Measurements from ENCODE around the gene MORC2.

The MORC2 gene

DNA sequence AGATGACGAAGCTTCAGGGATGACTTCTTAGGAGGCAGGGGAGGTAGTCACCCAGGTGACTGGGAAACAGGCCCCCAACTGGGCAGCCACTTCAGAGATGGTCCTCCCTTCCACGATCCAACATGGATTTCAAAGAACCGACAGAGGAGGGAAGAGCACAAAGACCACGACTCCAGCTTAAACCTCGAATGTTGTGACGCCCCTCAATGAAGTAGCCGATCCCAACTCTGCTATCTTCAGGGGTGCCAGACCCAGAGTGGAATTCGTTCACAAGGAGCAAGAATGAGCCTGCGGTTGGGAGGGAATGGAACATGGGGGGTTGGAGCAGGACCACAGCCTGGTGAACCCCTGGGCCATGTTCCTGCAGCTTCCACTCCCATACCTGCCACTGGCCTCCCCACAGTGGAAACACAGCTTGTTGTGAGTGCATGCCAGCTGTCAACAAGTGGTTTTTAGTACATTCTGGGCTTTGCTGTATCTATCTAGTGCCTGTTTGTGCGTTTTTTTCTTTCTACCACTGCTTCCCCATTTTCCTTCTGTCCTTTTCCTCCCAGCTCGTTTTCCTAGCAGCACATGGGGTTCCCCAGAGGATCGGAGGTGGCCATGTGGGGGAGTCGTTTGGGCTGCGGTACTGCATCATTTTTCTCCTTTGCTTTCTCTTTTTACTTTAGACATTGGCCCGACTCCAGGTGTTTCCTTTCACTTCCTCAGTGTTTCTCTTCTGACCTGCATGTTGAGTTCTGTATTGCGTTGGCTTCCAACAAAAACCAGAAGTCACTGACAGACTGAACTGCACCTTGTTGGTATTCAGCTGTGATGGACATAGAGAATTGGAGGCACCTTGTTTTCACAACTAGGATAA, 65.8 kb downstream of the MORC2 start:
- TF ChIP-seq POLR2AphosphoS5 (IDR thresholded peaks at IDR 0.05; ENCODE audit: low read depth, low read length), result no peak
- TF ChIP-seq, protein P1, sequence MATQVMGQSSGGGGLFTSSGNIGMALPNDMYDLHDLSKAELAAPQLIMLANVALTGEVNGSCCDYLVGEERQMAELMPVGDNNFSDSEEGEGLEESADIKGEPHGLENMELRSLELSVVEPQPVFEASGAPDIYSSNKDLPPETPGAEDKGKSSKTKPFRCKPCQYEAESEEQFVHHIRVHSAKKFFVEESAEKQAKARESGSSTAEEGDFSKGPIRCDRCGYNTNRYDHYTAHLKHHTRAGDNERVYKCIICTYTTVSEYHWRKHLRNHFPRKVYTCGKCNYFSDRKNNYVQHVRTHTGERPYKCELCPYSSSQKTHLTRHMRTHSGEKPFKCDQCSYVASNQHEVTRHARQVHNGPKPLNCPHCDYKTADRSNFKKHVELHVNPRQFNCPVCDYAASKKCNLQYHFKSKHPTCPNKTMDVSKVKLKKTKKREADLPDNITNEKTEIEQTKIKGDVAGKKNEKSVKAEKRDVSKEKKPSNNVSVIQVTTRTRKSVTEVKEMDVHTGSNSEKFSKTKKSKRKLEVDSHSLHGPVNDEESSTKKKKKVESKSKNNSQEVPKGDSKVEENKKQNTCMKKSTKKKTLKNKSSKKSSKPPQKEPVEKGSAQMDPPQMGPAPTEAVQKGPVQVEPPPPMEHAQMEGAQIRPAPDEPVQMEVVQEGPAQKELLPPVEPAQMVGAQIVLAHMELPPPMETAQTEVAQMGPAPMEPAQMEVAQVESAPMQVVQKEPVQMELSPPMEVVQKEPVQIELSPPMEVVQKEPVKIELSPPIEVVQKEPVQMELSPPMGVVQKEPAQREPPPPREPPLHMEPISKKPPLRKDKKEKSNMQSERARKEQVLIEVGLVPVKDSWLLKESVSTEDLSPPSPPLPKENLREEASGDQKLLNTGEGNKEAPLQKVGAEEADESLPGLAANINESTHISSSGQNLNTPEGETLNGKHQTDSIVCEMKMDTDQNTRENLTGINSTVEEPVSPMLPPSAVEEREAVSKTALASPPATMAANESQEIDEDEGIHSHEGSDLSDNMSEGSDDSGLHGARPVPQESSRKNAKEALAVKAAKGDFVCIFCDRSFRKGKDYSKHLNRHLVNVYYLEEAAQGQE (IDR thresholded peaks at IDR 0.05; ENCODE audit: insufficient read depth in 1 of 2, low read depth in 2 of 2, low read length in 2 of 2), result no peak
- TF ChIP-seq TAF1 (IDR thresholded peaks at IDR 0.05; ENCODE audit: borderline replicate concordance, insufficient read depth, low read length), result no peak
- TF ChIP-seq SIN3A (IDR thresholded peaks at IDR 0.05; ENCODE audit: borderline replicate concordance, insufficient read depth, low read length), result no peak
- TF ChIP-seq FOXP2 (optimal IDR thresholded peaks at IDR 0.05; ENCODE audit: borderline replicate concordance, extremely low read depth, extremely low read length, insufficient read depth), result no peak

DNA sequence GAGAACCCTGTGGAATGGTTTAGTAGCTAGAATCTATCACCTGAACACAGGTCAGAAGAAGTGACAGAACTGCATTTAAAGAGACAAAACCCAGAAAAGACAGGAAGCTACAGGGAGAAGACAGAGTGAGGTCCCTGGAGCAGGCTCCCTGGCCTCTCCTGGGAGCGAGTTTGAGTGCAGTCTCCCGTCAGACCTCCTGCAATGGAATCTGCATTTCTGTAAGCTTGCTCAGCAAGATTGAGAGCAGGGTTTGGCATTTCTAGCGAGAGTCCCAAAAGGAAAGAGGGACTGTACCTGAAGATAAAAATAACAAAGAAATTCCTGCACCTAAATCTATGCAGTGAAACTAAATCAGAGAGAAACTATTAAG, 74.2 kb downstream of the MORC2 start:
- TF ChIP-seq SIN3A (IDR thresholded peaks at IDR 0.05; ENCODE audit: borderline replicate concordance, insufficient read depth, low read length) (no peak), POLR2AphosphoS5 (IDR thresholded peaks at IDR 0.05; ENCODE audit: low read depth, low read length) (no peak), FOXP2 (optimal IDR thresholded peaks at IDR 0.05; ENCODE audit: borderline replicate concordance, extremely low read depth, extremely low read length, insufficient read depth) (no peak), TAF1 (IDR thresholded peaks at IDR 0.05; ENCODE audit: borderline replicate concordance, insufficient read depth, low read length) (no peak)
- TF ChIP-seq, protein P1 (IDR thresholded peaks at IDR 0.05; ENCODE audit: insufficient read depth in 1 of 2, low read depth in 2 of 2, low read length in 2 of 2), result no peak

DNA sequence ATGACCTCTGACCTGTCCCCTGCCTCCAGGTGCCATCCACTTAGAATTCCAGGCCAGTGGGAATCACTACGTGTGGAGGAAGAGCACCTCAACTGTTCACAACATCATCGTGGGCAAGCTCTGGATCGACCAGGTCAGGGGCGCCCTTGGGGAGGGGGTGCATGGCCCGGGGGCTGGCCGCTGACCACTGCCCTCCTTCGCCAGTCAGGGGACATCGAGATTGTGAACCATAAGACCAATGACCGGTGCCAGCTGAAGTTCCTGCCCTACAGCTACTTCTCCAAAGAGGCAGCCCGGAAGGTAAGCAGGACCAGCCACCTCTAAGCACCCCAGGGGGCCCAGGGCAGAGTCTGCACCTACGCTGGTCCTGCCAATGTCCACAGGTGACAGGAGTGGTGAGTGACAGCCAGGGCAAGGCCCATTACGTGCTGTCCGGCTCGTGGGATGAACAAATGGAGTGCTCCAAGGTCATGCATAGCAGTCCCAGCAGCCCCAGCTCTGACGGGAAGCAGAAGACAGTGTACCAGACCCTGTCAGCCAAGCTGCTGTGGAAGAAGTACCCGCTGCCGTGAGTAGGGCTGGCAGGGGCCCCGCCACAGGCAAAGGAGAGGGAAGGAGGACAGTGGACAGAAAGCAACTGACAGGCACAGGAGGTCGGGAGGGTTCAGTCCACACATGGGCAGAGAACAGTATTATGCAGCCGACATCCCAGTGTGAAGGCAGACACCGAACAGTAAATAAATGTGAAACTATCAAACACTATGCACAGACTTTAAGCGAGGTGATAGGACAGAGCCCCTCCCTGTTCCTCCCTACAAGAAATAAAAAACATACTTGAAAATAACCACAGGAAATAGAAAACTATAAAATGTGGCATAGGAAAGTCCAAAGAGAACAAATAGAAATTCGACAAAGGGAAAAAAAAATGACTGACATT, 74.9 kb downstream of the MORC2 start:
- no peak for TF ChIP-seq SIN3A (IDR thresholded peaks at IDR 0.05; ENCODE audit: borderline replicate concordance, insufficient read depth, low read length)
- TF ChIP-seq POLR2AphosphoS5 (IDR thresholded peaks at IDR 0.05; ENCODE audit: low read depth, low read length), result no peak
- TF ChIP-seq TAF1 (IDR thresholded peaks at IDR 0.05; ENCODE audit: borderline replicate concordance, insufficient read depth, low read length), result no peak
- TF ChIP-seq FOXP2 (optimal IDR thresholded peaks at IDR 0.05; ENCODE audit: borderline replicate concordance, extremely low read depth, extremely low read length, insufficient read depth), result no peak
- TF ChIP-seq, protein P1 (IDR thresholded peaks at IDR 0.05; ENCODE audit: insufficient read depth in 1 of 2, low read depth in 2 of 2, low read length in 2 of 2), result no peak

DNA sequence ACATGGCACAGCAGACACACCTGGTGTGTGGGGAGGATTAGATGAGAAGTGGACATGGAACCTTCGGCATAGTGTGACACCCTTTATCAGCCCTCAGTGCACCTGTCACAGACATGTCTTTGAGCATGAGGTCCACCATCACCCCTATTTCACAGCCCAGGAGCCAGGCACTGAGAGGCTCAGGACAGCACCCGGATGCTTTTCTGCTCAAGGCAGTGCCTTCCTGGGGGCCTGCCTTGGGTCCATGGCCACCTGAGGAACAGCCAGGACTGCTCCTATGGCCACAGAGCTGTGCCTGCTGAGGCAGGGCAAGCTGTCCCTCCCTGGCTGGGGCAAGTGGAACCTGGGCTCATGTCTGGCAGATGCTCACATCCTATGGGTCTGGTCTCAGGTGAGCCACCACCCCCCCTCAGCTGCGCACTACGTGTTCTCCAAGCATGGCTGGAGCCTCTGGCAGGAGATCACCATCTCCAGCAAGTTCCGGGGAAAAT, 75.8 kb downstream of the MORC2 start:
- TF ChIP-seq, protein P1 (IDR thresholded peaks at IDR 0.05; ENCODE audit: insufficient read depth in 1 of 2, low read depth in 2 of 2, low read length in 2 of 2), result no peak
- no peak for TF ChIP-seq TAF1 (IDR thresholded peaks at IDR 0.05; ENCODE audit: borderline replicate concordance, insufficient read depth, low read length)

Data from PFSK-1 (cell line).